Nucleus accumbens (tissue), 56 donors: ENCODE data around the gene ZFR2.

Experiments
- DNase-seq, 56 donors: peaks; one replicate each; lab custom pipeline; 2025; lab: John Stamatoyannopoulos, UW

The ZFR2 gene

DNA sequence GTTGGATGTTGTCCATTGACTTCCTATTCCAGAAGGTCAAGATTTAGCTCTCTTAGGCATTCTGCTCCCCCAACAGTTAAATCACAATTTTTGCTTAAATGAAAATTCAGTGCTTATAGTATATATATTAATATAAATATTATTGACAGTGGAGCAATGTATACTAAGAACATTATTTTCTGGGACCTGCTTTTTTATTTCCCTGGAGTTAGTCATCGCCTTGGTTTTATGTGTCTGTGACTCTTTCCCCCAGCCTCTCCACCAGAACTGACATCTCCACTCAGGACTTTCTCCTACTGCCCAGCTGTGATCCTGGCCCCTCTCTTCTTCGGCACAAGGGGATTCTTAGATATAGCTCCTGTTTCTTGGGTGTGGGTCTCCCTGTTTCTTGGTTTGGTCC lies 72.5 kb downstream of the ZFR2 start:
- DNase-seq = no peak

DNA sequence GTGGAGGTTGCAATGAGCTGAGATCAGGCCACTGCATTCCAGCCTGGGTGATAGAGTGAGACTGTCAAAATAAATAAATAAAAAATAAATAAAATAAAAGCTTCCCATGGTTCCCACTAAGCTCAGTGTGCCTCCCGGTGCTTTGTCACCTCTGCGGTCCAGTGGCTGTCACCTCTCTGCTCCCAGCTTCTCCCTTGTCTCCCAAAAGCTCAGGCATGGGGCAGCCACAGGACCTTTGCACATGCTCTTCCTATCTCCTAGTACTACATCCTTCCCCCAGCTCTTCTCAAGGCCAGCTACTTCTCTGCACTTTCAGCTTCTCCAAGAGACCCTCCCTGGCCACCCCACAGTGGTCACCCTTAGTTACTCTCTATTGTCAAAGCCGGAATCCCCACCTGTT lies 75.0 kb downstream of the ZFR2 start:
- no peak for DNase-seq

DNA sequence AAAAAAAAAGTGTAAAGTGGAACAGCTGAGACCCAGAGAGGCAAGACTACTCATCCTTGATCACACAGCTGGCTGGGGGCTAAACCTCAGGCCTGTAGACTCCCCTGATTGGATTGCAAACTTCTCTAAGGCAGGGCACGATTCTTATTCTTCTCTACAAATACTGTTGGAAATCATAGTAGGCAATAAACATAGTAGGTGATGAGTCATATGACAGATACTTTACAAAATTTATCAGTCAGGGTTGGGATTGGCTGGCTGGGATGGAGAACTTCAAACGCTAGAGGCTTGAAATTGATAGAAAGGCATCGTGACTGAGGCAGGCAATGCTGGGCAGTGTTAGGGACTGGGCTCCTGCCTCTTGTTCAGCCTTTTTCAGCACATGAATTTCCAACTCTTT lies 76.7 kb downstream of the ZFR2 start:
- DNase-seq = no peak

- DNase-seq = no peak
Observed at GRCh38 chr19:3790941-3791340, 77.9 kb downstream of the ZFR2 start.

GRCh38 chr19:3790209-3790734 lies 78.6 kb downstream of the ZFR2 start:
- DNase-seq = no peak

- DNase-seq = no peak
Observed at GRCh38 chr19:3788996-3789778, 79.7 kb downstream of the ZFR2 start.

GRCh38 chr19:3785938-3786824 lies 82.7 kb downstream of the ZFR2 start, which contains the start of gene MATK:
Gene MATK, minus strand, starts transcription at chr19:3786381. Its CDS starts 1,246 bp downstream, at chr19:3785135.
- DNase-seq = peak in 2 of 56 donors; percentile 3 to 31

GRCh38 chr19:3785451-3785937 lies 83.3 kb downstream of the ZFR2 start:
- DNase-seq = peak in 8 of 56 donors; percentile 1 to 41 (median 18)

- peak in 1 of 56 donors; percentile 41 for DNase-seq
Observed at GRCh38 chr19:3784607-3785450, 84.0 kb downstream of the ZFR2 start.

- DNase-seq = no peak
Observed at GRCh38 chr19:3783660-3784584, 84.9 kb downstream of the ZFR2 start.

GRCh38 chr19:3782903-3783302 lies 85.9 kb downstream of the ZFR2 start:
- DNase-seq = no peak

- no peak for DNase-seq
Observed at GRCh38 chr19:3782330-3782729, 86.5 kb downstream of the ZFR2 start.

DNA sequence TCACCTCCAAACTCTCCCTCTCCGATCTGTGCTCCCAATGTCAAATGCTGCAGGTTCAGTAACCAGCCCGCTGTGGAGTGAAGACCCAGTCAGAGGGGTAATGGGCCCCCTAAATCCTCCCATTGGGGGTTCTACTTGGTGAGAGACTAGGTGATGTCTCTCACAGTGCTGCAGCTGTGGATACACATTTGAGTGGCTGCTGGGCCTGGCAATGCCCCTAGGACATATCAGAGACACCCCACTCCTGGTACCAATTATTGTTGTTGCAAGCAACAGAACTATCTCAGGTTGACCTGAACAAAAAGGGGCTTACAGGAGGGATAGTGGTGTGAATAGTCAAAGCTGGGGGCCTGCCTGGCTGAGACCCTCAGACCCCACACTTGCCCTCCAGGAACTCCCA lies 87.2 kb downstream of the ZFR2 start:
- DNase-seq = no peak

DNA sequence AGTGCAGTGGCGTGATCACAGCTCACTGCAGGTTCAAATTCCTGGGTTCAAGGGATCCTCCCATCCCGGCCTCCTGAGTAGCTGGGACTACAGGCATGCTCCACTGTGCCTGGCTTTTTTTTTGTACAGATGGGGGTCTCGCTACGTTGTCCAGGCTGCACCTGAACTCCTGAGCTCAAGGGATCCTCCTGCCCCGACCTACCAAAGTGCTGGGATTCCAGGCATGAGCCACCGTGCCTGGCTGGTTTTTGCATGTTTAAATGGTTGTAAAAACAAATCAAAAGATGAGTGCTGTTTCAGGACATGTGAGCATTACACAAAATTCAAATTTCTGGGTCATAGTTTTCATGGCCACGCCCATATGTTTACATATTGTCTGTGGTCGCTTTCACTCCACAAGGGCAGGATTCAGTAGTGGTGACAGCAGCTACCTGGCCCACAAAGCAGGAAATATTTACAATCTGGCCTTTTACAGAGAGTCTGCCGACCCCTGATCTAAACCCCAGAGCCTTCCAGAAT lies 88.0 kb downstream of the ZFR2 start:
- no peak for DNase-seq

DNA sequence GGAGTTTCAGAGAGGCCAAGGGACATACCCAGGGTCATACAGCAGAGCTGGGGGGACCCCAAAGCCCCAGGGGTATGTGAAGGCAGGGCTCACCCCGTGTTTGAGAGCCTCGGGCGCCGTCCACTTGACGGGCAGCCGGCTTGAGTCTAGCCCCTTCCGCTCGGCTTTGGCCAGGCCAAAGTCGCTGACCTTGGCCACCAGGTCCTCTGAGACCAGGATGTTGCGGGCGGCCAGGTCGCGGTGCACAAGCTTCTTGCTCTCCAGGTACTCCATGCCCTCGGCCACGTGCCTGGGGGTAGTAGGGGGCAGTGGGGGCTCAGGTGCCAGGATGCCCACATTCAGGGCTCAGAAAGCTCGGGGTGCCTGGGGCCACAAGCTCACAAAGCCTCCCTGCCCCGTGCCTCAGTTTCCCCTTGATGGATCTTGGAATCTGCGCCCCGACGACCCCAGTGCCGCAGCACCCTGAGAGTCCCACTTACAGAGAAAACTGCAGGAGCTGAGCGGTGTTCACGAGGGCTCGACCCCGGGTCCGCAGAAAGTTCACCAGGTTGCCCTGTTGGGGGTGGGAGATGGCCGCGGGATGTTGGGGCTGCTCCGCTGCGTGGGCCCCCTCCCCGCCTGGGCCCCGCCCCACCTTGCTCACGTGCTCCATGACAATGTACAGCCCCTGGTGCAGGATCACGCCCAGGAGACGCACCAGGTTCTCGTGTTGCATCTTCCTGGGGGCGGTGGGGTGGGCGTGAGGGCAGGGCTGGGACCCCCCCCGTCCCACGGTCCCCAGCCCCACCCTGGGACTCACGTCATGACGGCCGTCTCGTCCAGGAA lies 89.7 kb downstream of the ZFR2 start:
- DNase-seq = no peak

DNA sequence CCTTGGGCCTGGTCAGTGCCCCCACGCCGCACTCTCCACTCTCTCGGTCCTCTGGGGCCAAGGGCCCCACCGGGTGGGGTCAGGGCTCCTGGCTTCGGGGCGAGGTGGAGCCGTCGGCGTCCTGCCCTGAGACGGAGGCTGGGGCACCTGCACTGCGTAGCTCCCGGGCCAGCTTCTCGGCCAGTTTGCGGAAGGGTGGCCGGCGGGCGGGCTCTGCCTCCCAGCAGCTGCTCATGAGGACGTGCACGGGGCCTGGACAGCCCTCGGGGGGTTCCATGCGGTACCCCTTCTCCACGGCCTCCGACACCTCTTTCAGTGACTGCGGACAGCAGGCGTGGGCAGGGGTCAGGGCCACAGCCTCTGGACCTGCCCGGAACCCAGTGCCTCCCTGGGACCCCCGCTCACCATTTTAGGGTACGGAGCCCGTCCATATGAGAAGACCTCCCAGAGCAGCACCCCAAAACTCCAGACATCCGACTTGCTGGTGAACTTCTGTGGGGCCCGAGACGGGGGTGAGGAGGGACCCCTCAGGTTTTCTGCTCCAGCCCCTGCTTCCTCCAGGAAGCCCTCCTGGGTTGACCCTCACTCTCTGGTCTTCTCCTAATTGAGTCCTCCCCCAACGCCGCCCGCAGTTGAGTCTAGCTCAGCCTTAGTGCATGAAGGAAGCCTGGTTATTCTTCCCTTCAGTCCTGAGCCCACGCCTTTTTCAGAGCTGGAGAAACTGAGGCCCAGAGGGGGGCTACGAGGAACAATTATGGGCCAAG lies 90.6 kb downstream of the ZFR2 start:
- DNase-seq = no peak

DNA sequence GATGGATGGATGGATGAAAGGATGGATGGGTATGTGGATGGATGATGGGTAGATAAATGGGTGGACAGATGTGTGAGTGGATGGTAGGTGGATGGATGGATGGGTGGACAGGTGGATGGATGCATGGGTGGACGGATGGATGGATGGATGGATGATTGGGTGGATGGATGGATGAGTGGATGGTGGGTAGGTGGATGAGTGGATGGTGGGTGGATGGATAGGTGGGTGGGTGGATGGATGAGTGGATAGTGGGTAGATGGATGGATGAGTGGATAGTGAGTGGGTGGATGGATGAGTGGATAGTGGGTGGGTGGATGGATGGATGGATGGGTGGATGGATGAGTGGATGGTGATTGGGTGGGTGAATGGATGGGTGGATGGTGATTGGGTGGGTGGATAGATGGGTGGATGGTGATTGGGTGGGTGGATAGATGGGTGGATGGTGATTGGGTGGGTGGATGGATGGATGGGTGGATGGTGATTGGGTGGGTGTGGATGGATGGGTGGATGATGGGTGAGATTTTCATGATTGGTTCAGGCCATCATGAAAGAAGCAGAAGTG lies 92.3 kb downstream of the ZFR2 start:
- no peak for DNase-seq
